Non-pigmented ciliary epithelial cell (primary cell): ENCODE data around the gene TMEM163.

Experiments
- DNase-seq: peaks from one replicate; pipeline ENCODE4 v3.0.0-alpha.2; 2010; ENCODE audit warnings: low read depth

TMEM163 gene

GRCh38 chr2:134410006-134410405, 308.8 kb downstream of the TMEM163 start:
- DNase-seq: no peak

GRCh38 chr2:134408791-134409190, 310.0 kb downstream of the TMEM163 start:
- DNase-seq: no peak

GRCh38 chr2:134408386-134408785, 310.4 kb downstream of the TMEM163 start:
- DNase-seq: no peak

GRCh38 chr2:134407154-134407890, 311.5 kb downstream of the TMEM163 start:
- no peak for DNase-seq

- DNase-seq: no peak
Observed at GRCh38 chr2:134406736-134407135, 312.1 kb downstream of the TMEM163 start.

GRCh38 chr2:134406311-134406710, 312.5 kb downstream of the TMEM163 start:
- no peak for DNase-seq
